K562 (cell line): ENCODE data around the gene PNRC1. TPM values are rescaled to one million over a fixed set of nuclear protein-coding genes. Genes with fewer than 3 reads are reported as not detected.
A peak's percentile ranks its signal among the peaks of the same experiment; 100 is the strongest.

Experiments used
- CBX3 ChIP-seq, 2 experiments: IDR thresholded peaks; 1 replicate in 1 of 2; 2 replicates in 1 of 2; pipeline ENCODE4 v1.6.1; 2012; ENCODE audit warnings: inconsistent platforms in 2 of 2, low read length in 2 of 2, borderline replicate concordance in 1 of 2, control low read depth in 1 of 2
- DMBX1 ChIP-seq: fragments of 250-450 bp; sonication (Bioruptor Pico); IDR thresholded peaks from 2 replicates; pipeline ENCODE4 v1.8.0; 2022; ENCODE audit warnings: inconsistent platforms, mild to moderate bottlenecking, moderate library complexity, borderline replicate concordance
- ELF4 ChIP-seq: fragments of 450-650 bp; formaldehyde crosslinking; IDR thresholded peaks from 2 replicates; pipeline ENCODE4 v1.4.0; 2022; ENCODE audit warnings: missing genetic modification characterization
- FOXM1 ChIP-seq, 2 experiments: fragments of 450-650 bp in 1 of 2; sonication (generic) in 1 of 2; formaldehyde crosslinking in 1 of 2; IDR thresholded peaks; 2 replicates each; pipeline versions ENCODE4 v1.6.1 to v1.9.0; 2017 to 2022; ENCODE audit warnings: low read depth in 2 of 2, mild to moderate bottlenecking in 2 of 2, missing genetic modification reagents in 1 of 2, moderate library complexity in 1 of 2
- GATA2 ChIP-seq: sonication (generic); formaldehyde crosslinking; IDR thresholded peaks from 2 replicates; pipeline ENCODE4 v1.4.0; 2020; ENCODE audit warnings: mild to moderate bottlenecking, missing genetic modification reagents
- HMG20B ChIP-seq: fragments of 250-450 bp; sonication (Bioruptor Pico); IDR thresholded peaks from 2 replicates; pipeline ENCODE4 v1.5.0; 2021; ENCODE audit warnings: mild to moderate bottlenecking
- HMGN3 ChIP-seq: IDR thresholded peaks from 2 replicates; pipeline ENCODE4 v1.6.1; 2011; ENCODE audit warnings: borderline replicate concordance, low read depth, mild to moderate bottlenecking, mixed read lengths, low read length; ENCODE audit not compliant: insufficient read length; ENCODE audit errors: extremely low read depth
- LARP7 ChIP-seq: fragments of 450-650 bp; IDR thresholded peaks from 2 replicates; pipeline ENCODE4 v1.6.1; 2016
- MBD2 ChIP-seq: sonication (generic); IDR thresholded peaks from 2 replicates; pipeline ENCODE4 v1.6.1; 2016; ENCODE audit warnings: low read depth, borderline replicate concordance
- MECOM ChIP-seq: fragments of 250-450 bp; sonication (Bioruptor Pico); IDR thresholded peaks from 2 replicates; pipeline ENCODE4 v1.8.0; 2022; ENCODE audit warnings: inconsistent platforms
- NCOA4 ChIP-seq: fragments of 450-650 bp; IDR thresholded peaks from 2 replicates; pipeline ENCODE4 v1.6.1; 2018; ENCODE audit warnings: mild to moderate bottlenecking; ENCODE audit not compliant: partially characterized antibody
- RBBP5 ChIP-seq: fragments of 200-600 bp; sonication (generic); IDR thresholded peaks from 2 replicates; pipeline ENCODE4 v1.6.1; 2012; ENCODE audit warnings: borderline replicate concordance, mild to moderate bottlenecking, low read length, control low read depth, inconsistent platforms; ENCODE audit not compliant: insufficient read depth, poor library complexity, severe bottlenecking
- TAF9B ChIP-seq: fragments of 450-650 bp; IDR thresholded peaks from 2 replicates; pipeline ENCODE4 v1.6.1; 2018; ENCODE audit warnings: mild to moderate bottlenecking; ENCODE audit not compliant: partially characterized antibody
- TRIM24 ChIP-seq, 2 experiments: fragments of 450-650 bp; IDR thresholded peaks; 2 replicates each; pipeline ENCODE4 v1.6.1; 2016
- ZBED1 ChIP-seq: IDR thresholded peaks from 2 replicates; pipeline ENCODE4 v1.6.1; 2014
- ZKSCAN1 ChIP-seq: fragments of 150-350 bp; IDR thresholded peaks from 2 replicates; pipeline ENCODE4 v1.6.1; 2016; ENCODE audit warnings: low read depth, low read length
- ZNF12 ChIP-seq: sonication (generic); formaldehyde crosslinking; IDR thresholded peaks from 2 replicates; pipeline ENCODE4 v1.4.0; 2020; ENCODE audit warnings: mild to moderate bottlenecking, missing genetic modification reagents
- ZNF830 ChIP-seq: fragments of 250-450 bp; sonication (Bioruptor Pico); IDR thresholded peaks from 2 replicates; pipeline ENCODE4 v1.5.0; 2021; ENCODE audit warnings: mild to moderate bottlenecking
- polyA plus RNA-seq, 8 experiments: library from polyadenylated mRNA; depleted of rRNA in 4 of 8; stranded (reverse) in 5 of 8; unstranded in 3 of 8; fragments of >200 nt; fragmentation: Nextera tagmentation in 2 of 8; fragmentation: Illumina TruSeq in 1 of 8; extraction: Ambion mirVana in 2 of 8; extraction: Trizol in 1 of 8; gene quantifications; 2 replicates each; pipeline versions ENCODE4 v1.2.1 to v1.2.3, GENCODE V29; 2011 to 2014; ENCODE audit warnings: inconsistent platforms in 1 of 8, missing spikeins in 1 of 8
- total RNA-seq, 7 experiments: library from RNA; depleted of rRNA in 6 of 7; stranded (reverse); fragments of >200 nt in 6 of 7; fragmentation: Illumina TruSeq in 2 of 7; extraction: Trizol in 2 of 7; gene quantifications; 2 replicates each; pipeline versions ENCODE4 v1.2.1 to v1.2.3, GENCODE V29; 2011 to 2021; ENCODE audit warnings: low replicate concordance in 1 of 7
- TF ChIP-seq, protein P1 (sequence below): fragments of 450-650 bp; IDR thresholded peaks from 2 replicates; pipeline ENCODE4 v1.6.1; 2014; ENCODE audit warnings: low read depth, mild to moderate bottlenecking, moderate library complexity, borderline replicate concordance
- TF ChIP-seq, protein P2 (sequence below): sonication (generic); formaldehyde crosslinking; IDR thresholded peaks from 2 replicates; pipeline ENCODE4 v1.8.0; 2022; ENCODE audit warnings: mild to moderate bottlenecking, missing genetic modification reagents, borderline replicate concordance
- TF ChIP-seq, protein P3 (sequence below): fragments of 450-650 bp; IDR thresholded peaks from 2 replicates; pipeline ENCODE4 v1.6.1; 2016; ENCODE audit warnings: mild to moderate bottlenecking
- TF ChIP-seq, protein P4 (sequence below): IDR thresholded peaks from 2 replicates; pipeline ENCODE4 v1.6.1; 2011; ENCODE audit not compliant: insufficient read length; ENCODE audit errors: extremely low read depth

PNRC1 gene
- total and polyA plus RNA-seq, 9 of the 15 experiments (the other 6 are each of a cell fraction or from before 2014, with no cell fraction given) = 1.2 to 10.8 (median 6.5) TPM

DNA sequence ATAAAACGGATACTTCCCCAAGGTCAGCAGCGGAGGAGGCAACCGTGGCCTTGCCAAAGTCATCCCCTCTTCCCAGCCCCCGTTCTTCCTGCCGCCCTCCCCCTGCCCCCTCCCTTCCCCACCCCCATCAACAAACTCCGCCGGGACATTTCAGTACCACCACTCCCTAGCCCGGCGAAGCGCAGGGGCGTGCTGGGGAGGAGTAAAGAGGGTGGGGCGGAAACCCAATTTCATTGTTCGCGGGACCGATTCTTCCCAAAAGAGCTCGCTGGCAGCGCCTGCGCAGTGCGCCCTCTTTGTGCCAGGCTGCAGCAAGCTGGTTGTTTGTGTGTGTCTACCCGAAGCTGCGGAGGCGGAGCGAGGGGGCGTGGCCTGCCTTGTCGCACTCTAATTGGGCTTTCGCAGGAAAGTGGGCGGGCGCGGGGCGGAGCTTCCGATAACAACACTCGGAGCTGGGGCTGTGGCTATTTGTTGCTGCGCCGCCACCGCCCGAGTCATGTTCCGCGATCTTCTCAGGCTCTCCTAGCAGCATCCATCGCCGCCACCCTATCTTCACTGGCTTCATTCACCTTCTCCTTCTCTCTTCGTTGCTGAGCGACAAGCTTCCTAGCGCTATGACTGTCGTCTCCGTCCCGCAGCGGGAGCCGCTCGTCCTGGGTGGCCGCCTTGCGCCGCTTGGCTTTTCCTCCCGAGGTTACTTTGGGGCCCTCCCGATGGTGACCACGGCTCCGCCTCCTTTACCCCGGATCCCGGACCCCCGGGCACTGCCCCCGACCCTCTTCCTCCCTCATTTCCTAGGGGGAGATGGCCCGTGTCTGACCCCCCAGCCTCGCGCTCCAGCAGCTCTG, at the start of gene PNRC1 (continued):
- TF ChIP-seq, protein P1, sequence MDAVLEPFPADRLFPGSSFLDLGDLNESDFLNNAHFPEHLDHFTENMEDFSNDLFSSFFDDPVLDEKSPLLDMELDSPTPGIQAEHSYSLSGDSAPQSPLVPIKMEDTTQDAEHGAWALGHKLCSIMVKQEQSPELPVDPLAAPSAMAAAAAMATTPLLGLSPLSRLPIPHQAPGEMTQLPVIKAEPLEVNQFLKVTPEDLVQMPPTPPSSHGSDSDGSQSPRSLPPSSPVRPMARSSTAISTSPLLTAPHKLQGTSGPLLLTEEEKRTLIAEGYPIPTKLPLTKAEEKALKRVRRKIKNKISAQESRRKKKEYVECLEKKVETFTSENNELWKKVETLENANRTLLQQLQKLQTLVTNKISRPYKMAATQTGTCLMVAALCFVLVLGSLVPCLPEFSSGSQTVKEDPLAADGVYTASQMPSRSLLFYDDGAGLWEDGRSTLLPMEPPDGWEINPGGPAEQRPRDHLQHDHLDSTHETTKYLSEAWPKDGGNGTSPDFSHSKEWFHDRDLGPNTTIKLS = no peak
- peak; percentile 80 for TF ChIP-seq HMGN3
- no peak for TF ChIP-seq TRIM24 (IDR thresholded peaks at IDR 0.05)
- TF ChIP-seq ELF4 (CRISPR knock-in tag) = no peak
- TF ChIP-seq ZNF12 (CRISPR knock-in tag) = no peak
- no peak for TF ChIP-seq GATA2 (CRISPR knock-in tag)
- no peak for TF ChIP-seq ZNF830 (CRISPR knock-in tag)
- TF ChIP-seq FOXM1 (IDR thresholded peaks at IDR 0.05; ENCODE audit: low read depth) = no peak
- no peak for TF ChIP-seq FOXM1 (CRISPR knock-in tag; IDR thresholded peaks at IDR 0.05; ENCODE audit: low read depth)
- TF ChIP-seq, protein P2, sequence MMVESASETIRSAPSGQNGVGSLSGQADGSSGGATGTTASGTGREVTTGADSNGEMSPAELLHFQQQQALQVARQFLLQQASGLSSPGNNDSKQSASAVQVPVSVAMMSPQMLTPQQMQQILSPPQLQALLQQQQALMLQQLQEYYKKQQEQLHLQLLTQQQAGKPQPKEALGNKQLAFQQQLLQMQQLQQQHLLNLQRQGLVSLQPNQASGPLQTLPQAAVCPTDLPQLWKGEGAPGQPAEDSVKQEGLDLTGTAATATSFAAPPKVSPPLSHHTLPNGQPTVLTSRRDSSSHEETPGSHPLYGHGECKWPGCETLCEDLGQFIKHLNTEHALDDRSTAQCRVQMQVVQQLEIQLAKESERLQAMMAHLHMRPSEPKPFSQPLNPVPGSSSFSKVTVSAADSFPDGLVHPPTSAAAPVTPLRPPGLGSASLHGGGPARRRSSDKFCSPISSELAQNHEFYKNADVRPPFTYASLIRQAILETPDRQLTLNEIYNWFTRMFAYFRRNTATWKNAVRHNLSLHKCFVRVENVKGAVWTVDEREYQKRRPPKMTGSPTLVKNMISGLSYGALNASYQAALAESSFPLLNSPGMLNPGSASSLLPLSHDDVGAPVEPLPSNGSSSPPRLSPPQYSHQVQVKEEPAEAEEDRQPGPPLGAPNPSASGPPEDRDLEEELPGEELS = no peak
- TF ChIP-seq MECOM (CRISPR knock-in tag) = no peak
- peak; percentile 54 for TF ChIP-seq TAF9B
- peak; percentile 60; the same call in 1 of the 2 replicates for TF ChIP-seq MBD2
- TF ChIP-seq, protein P3, sequence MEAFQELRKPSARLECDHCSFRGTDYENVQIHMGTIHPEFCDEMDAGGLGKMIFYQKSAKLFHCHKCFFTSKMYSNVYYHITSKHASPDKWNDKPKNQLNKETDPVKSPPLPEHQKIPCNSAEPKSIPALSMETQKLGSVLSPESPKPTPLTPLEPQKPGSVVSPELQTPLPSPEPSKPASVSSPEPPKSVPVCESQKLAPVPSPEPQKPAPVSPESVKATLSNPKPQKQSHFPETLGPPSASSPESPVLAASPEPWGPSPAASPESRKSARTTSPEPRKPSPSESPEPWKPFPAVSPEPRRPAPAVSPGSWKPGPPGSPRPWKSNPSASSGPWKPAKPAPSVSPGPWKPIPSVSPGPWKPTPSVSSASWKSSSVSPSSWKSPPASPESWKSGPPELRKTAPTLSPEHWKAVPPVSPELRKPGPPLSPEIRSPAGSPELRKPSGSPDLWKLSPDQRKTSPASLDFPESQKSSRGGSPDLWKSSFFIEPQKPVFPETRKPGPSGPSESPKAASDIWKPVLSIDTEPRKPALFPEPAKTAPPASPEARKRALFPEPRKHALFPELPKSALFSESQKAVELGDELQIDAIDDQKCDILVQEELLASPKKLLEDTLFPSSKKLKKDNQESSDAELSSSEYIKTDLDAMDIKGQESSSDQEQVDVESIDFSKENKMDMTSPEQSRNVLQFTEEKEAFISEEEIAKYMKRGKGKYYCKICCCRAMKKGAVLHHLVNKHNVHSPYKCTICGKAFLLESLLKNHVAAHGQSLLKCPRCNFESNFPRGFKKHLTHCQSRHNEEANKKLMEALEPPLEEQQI = no peak
- no peak for TF ChIP-seq NCOA4
- no peak for TF ChIP-seq LARP7
- no peak for TF ChIP-seq HMG20B (CRISPR knock-in tag)
- TF ChIP-seq CBX3 (IDR thresholded peaks at IDR 0.05; ENCODE audit: borderline replicate concordance in 1 of 2, low read length in 2 of 2) = no peak
- TF ChIP-seq ZKSCAN1 = no peak
- TF ChIP-seq, protein P4, sequence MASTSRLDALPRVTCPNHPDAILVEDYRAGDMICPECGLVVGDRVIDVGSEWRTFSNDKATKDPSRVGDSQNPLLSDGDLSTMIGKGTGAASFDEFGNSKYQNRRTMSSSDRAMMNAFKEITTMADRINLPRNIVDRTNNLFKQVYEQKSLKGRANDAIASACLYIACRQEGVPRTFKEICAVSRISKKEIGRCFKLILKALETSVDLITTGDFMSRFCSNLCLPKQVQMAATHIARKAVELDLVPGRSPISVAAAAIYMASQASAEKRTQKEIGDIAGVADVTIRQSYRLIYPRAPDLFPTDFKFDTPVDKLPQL = peak; percentile 51
- peak; percentile 78 for TF ChIP-seq RBBP5
- no peak for TF ChIP-seq ZBED1
- no peak for TF ChIP-seq DMBX1 (CRISPR knock-in tag)
